Aorta (tissue), 5 donors: ENCODE results near the gene NPC1L1. TPM values are rescaled to one million over a fixed set of nuclear protein-coding genes. Genes with fewer than 3 reads are reported as not detected.

Source experiments
- ATAC-seq: fragments of 200-7000 bp; cut with Tn5 transposase; one replicate; pipeline ENCODE4 v1.9.1; 2022; ENCODE audit warnings: moderate library complexity; ENCODE audit not compliant: low FRiP score
- DNase-seq, 2 donors: peaks; one replicate each; pipeline ENCODE4 v3.0.0-alpha.2; 2020
- H3K27ac ChIP-seq, 2 donors: one replicate each; pipeline ENCODE4 v1.5.1; 2013; ENCODE audit warnings: low read length in 2 of 2, mild to moderate bottlenecking in 2 of 2, moderate library complexity in 2 of 2, control low read depth in 1 of 2, inconsistent platforms in 1 of 2, low read depth in 1 of 2
- H3K27me3 ChIP-seq, 2 donors: one replicate each; pipeline ENCODE4 v1.6.1; 2013; ENCODE audit warnings: control low read depth in 1 of 2, low read length in 1 of 2, mild to moderate bottlenecking in 1 of 2, moderate library complexity in 1 of 2; ENCODE audit not compliant: insufficient read depth in 2 of 2, control insufficient read depth in 1 of 2
- H3K36me3 ChIP-seq, 2 donors: one replicate each; pipeline ENCODE4 v1.6.1; 2013; ENCODE audit warnings: control low read depth in 1 of 2, low read length in 1 of 2, mild to moderate bottlenecking in 1 of 2; ENCODE audit not compliant: insufficient read depth in 2 of 2, control insufficient read depth in 1 of 2
- H3K4me1 ChIP-seq, 2 donors: one replicate each; pipeline ENCODE4 v1.6.1; 2013; ENCODE audit warnings: low read length in 2 of 2, control low read depth in 1 of 2, mild to moderate bottlenecking in 1 of 2, moderate library complexity in 1 of 2; ENCODE audit not compliant: insufficient read depth in 2 of 2, control insufficient read depth in 1 of 2
- H3K4me3 ChIP-seq, 2 donors: one replicate each; pipeline ENCODE4 v1.5.1; 2013; ENCODE audit warnings: low read length in 2 of 2, control low read depth in 1 of 2, mild to moderate bottlenecking in 1 of 2
- H3K9me3 ChIP-seq: one replicate; pipeline ENCODE4 v1.6.1; 2013; ENCODE audit warnings: mild to moderate bottlenecking, low read length; ENCODE audit not compliant: control insufficient read depth
- WGBS, 2 donors: extraction: QIAGEN DNeasy Blood & Tissue Kit; methylation state at CpG; one replicate each; pipeline ENCODE4 v1.1.7; 2013; 5-methylcytosine and 5-hydroxymethylcytosine counted together
- intact Hi-C, 2 donors: fragments of 100-400 bp; cut with DNase I; formaldehyde crosslinking; loops; one replicate each; pipeline versions ENCODE4 v1.14.2 to v1.15.0; 2022
- polyA plus RNA-seq, 2 donors: library from polyadenylated mRNA; stranded (reverse); fragments of 200-250 nt; gene quantifications; one replicate each; pipeline ENCODE4 v1.2.3, GENCODE V29; 2013
- total RNA-seq, 2 donors: library from RNA; stranded (reverse); fragmentation: NEBNext Ultra II Directional; extraction: Animal tissue kit (Norgen Biotek cat#: 25700); gene quantifications; one replicate each; pipeline ENCODE4 v1.2.1, GENCODE V29; 2021
- donor health status: healthy with polysubstance abuse.
- donor health status: Bipolar disorder and iron deficiency.
- donor health status: DM: no; HTN: no; CAD: no.
- donor health status: DM: no; HTN: no; CAD: no.
- donor health status: DM: yes; HTN: yes; CAD: no.

Gene NPC1L1
- total and polyA plus RNA-seq, 4 donors: 0.39 to 6.1 (median 0.95) TPM

DNA sequence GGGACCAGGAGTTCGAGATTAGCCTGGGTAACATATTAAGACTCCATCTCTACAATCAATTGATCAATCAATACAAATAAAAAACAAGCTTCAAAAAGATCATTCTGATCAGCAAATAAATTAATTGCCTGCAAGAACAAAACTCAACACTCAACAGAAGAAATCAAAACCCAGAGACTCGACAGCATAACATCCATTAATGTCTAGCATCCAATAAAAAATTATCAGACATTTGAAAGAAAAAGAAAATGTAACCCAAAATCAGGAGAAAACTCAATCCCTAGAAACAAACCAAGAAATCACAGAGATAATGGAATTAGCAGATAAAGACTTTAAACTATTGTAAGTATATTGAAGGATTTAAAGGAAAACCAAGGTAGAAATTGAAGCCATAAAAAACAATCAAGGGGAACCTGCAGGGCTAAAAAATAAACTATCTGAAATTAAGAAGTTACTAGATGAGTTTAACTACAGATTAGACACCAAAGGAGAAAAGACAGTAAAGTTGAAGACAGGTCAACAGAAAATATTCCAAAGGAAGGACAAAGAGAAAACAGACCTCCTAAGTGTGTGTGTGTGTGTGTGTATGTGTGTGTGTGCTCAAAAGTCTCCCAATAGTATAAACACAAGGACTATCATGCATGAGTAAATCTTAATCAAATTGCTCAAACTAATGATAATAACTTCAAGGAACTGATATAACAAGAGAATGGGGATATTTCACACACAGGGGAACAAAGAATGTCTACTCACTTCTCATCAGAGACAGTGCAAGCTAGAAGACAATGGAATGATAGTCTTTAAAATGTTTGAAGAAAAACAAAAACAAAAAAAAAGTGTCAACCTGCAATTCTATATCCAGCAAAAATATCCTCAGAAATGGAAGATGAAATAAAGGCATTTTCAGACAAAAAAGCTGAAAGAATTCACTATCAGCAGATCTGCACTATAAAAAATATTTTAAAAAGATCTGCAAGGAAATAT lies 58.3 kb downstream of the NPC1L1 start:
- ATAC-seq: no peak
- Histone ChIP-seq H3K27me3 (no peaks in the 10 kb centered on the region), H3K4me3 (no peak overlapping the region), H3K36me3 (peaks cover 3 to 9% of the 10 kb centered on the region in 2 donors), H3K27ac (no peak overlapping the region), H3K4me1 (peaks cover 2 to 5% of the 10 kb centered on the region in 2 donors), H3K9me3 (no peaks in the 10 kb centered on the region)
- 95 to 98% methylated on average over 2 of the region's 2 CpGs for WGBS, 2 donors
- intact Hi-C loops: no loop called here
- DNase-seq: no peak

DNA sequence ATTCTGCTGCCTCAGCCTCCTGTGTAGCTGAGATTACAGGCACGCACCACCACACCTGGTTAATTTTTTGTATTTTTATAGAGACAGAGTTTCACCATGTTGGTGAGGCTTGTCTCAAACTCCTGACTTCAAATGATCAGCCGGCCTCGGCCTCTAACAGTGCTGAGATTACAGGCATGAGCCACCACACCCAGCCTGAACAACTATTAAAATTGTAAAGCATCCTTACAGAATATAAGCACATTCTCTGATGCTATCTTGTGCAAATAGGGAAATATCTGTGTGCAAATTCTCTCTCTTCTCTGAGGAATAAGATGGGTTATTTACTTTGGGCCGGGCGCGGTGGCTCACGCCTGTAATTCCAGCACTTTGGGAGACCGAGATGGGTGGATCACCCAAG lies 63.2 kb downstream of the NPC1L1 start:
- no peak overlapping the region for H3K4me3 ChIP-seq
- no peaks in the 10 kb centered on the region for H3K4me1 ChIP-seq
- no peak overlapping the region for H3K27ac ChIP-seq
- intact Hi-C loops: loop anchor here (2.0 to 5.0 kb wide), 2 partner anchors 131 to 237 kb away; no protein-coding TSS in a partner anchor
- no peaks in the 10 kb centered on the region for H3K27me3 ChIP-seq
- ATAC-seq (no peak), DNase-seq (no peak)
- H3K36me3 ChIP-seq: peaks cover 2 to 7% of the 10 kb centered on the region in 2 donors
- H3K9me3 ChIP-seq: no peaks in the 10 kb centered on the region
- WGBS, 2 donors: 90 to 94% methylated on average over 8 of the region's 8 CpGs

DNA sequence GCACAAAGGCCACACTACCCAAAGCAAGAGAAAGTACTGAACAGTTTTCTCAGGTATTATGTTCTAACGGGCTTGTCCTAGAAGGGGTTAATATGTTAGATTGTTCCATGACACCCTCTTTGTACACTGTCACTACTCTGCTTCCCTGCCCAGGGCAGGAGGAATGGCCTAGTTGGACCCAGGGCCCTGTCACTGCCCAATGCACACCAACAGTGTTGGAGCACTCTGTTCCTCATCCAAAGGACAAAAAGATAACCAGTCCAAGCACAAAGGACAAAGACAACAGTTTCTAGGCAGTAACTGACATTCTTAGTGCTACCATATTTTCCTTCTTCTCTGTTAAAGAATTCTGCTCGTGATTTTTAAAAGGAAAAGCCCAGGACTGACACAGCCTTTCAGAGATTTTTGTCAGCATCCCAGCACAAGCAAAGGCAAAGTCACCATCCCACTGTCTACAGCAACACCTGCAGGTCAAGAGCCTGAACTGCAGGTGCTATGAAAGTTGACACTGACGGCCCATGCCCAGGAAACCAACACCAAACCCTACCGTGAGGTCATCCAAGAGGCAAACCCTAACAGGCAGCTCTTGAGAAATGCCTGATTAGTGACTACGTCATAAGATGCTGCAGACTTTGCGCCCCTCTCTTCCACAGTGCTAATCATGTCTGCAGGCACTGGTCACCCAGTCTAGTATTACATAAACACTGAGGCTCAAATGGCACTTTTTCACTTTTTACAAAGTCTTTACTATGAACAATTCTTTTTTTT lies 63.9 kb downstream of the NPC1L1 start:
- intact Hi-C loops: loop anchor here (2.0 to 5.0 kb wide), 2 partner anchors 130 to 236 kb away; no protein-coding TSS in a partner anchor
- H3K36me3 ChIP-seq: peaks cover 2 to 6% of the 10 kb centered on the region in 2 donors
- peak in 1 of 2 donors; percentile 60 for DNase-seq
- H3K9me3 ChIP-seq: no peaks in the 10 kb centered on the region
- ATAC-seq: peak; percentile 90
- H3K27ac ChIP-seq: no peak overlapping the region
- no peaks in the 10 kb centered on the region for H3K27me3 ChIP-seq
- H3K4me3 ChIP-seq: no peak overlapping the region
- 21 to 23% methylated on average over 6 of the region's 6 CpGs for WGBS, 2 donors
- no peaks in the 10 kb centered on the region for H3K4me1 ChIP-seq

DNA sequence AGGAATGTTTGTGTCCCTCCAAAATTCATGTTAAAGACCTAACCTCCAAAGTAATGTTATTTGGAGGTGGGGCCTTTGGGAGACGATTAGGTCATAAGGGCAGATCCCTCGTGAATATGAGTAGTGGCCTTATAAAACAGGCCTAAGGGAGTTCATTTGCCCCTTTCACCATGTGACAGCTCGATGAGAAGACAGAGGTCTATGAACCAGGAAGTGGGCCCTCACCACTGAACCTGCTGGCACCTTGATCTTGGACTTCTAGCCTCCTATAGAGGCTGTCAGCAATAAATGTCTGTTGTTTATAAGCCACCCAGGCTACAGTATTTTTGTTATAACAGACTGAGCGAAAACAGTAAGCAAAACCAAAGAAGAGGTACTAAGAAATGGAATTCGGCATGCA lies 64.8 kb downstream of the NPC1L1 start:
- Histone ChIP-seq H3K9me3 (no peaks in the 10 kb centered on the region), H3K4me1 (no peaks in the 10 kb centered on the region), H3K27ac (no peak overlapping the region), H3K27me3 (no peaks in the 10 kb centered on the region), H3K4me3 (no peak overlapping the region), H3K36me3 (peaks cover 2 to 6% of the 10 kb centered on the region in 2 donors)
- intact Hi-C loops: loop anchor here (2.0 to 5.0 kb wide), 2 partner anchors 129 to 236 kb away; no protein-coding TSS in a partner anchor
- ATAC-seq (no peak), DNase-seq (no peak)
- 84 to 85% methylated on average over 5 of the region's 5 CpGs for WGBS, 2 donors

DNA sequence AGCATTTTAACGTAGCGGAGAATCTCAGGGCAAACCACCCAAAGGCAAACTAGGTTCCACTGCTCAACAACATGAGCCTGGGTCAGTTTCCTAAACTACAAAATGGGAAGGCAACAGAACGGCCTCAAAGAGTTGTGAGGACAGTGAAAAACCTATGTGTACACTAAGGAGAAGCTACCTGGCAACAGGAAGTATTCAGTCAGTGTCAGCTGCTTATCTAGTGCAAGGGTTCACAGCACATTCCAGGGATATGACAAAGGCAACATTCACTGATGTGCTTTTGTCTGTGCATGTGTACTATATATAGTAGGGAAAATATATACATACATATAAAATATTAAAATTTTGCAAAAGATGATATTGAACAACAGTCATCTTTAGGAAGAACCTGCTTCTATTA lies 67.8 kb downstream of the NPC1L1 start:
- no peaks in the 10 kb centered on the region for H3K27me3 ChIP-seq
- ATAC-seq (no peak), DNase-seq (no peak)
- intact Hi-C loops: no loop called here
- H3K4me1 ChIP-seq: peaks cover 0 to 3% of the 10 kb centered on the region in 2 donors
- H3K27ac ChIP-seq: no peak overlapping the region
- no peak overlapping the region for H3K4me3 ChIP-seq
- H3K9me3 ChIP-seq: no peaks in the 10 kb centered on the region
- peaks cover 2 to 6% of the 10 kb centered on the region in 2 donors for H3K36me3 ChIP-seq
- 76% methylated on average over 3 of the region's 3 CpGs for WGBS, 2 donors

DNA sequence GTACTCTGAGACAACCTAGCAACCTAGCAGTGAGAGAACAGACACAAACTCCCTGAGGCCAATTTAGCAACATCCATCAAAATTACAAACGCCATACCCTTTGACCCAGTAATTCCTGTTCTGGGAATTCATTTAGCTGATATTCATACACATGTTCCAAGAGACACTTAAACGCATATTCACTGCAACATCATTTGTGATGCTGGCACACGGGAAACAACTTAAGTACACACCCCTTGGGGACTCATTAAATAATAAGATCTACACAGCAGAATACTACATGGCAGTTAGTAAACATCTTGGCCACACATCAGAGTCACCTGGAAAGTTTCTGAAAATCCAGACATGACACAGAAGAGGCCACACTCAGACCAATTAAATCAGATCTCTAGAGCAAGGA lies 68.3 kb downstream of the NPC1L1 start:
- H3K4me1 ChIP-seq: peaks cover 0 to 3% of the 10 kb centered on the region in 2 donors
- ATAC-seq: no peak
- intact Hi-C loops: no loop called here

DNA sequence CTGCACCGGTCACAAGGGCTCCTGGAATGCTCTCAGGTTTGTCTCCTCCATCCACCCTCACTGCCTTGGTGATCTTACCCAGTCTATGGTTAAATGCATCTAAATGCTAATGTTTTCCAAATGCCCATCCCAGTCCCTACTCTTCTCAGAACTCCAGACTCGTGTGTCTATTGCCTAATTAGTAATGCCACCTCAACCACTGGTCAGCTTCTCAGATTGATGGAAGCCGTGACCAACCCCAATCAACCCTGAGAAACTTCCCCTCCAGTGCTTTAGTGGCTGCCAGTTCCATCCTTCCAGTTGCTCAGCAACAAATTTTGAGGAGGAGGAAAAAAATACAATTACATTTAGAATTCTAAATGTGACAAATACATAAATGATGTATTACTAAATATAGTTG lies 69.3 kb downstream of the NPC1L1 start:
- Histone ChIP-seq H3K4me1 (peaks cover 0 to 3% of the 10 kb centered on the region in 2 donors), H3K27me3 (no peaks in the 10 kb centered on the region), H3K36me3 (peaks cover 2 to 3% of the 10 kb centered on the region in 2 donors), H3K9me3 (no peaks in the 10 kb centered on the region), H3K4me3 (no peak overlapping the region), H3K27ac (no peak overlapping the region)
- ATAC-seq (no peak), DNase-seq (no peak)
- intact Hi-C loops: no loop called here
- 68 to 70% methylated on average over 3 of the region's 3 CpGs for WGBS, 2 donors

More for the DNA sequence above, 68.3 kb downstream of the NPC1L1 start:
- Histone ChIP-seq H3K27me3 (no peaks in the 10 kb centered on the region), H3K27ac (no peak overlapping the region), H3K9me3 (no peaks in the 10 kb centered on the region), H3K4me3 (no peak overlapping the region), H3K36me3 (peaks cover 2 to 3% of the 10 kb centered on the region in 2 donors)
- DNase-seq: no peak
- WGBS, 2 donors: 60 to 65% methylated on average over 3 of the region's 3 CpGs

DNA sequence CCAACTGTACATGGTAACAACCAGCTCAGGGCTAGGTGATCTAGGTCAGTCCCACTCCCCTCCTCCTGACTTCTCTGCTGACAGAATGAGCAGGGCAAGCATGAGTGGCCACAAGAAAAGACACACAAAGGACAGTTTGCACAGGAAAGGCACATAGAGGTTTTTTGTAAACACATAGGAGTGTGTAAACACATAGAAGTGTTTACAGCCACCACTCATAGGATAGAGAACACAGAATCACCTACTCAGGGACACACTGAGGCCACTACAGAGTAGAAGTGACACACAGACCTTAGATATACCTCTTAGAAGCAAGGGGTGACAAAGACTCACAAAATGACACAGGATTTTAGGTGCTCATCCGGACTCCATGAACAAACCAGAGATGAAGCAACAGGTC lies 69.7 kb downstream of the NPC1L1 start:
- Histone ChIP-seq H3K27me3 (no peaks in the 10 kb centered on the region), H3K4me1 (peaks cover 0 to 3% of the 10 kb centered on the region in 2 donors), H3K27ac (no peak overlapping the region), H3K9me3 (no peaks in the 10 kb centered on the region), H3K36me3 (peaks cover 2 to 3% of the 10 kb centered on the region in 2 donors), H3K4me3 (no peak overlapping the region)
- ATAC-seq (no peak), DNase-seq (no peak)
- WGBS, 2 donors: 92 to 100% methylated on average over 1 of the region's 1 CpG
- intact Hi-C loops: no loop called here
